HEK293 (cell line): ENCODE measurements around the gene DOCK8.

ENCODE experiments used
- CTCF ChIA-PET: fragments of 350-600 bp; formaldehyde crosslinking; extraction: SDS; loops from one replicate; lab custom pipeline; 2021; ENCODE audit warnings: antibody characterized with exemption; lab: Yijun Ruan, JAX
- POLR2A ChIA-PET: fragments of 300-600 bp; formaldehyde crosslinking; extraction: SDS; loops from one replicate; lab custom pipeline; 2020; ENCODE audit warnings: antibody characterized with exemption, inconsistent platforms; lab: Yijun Ruan, JAX
- H3K27ac ChIP-seq: fragments of 200-500 bp; sonication (Bioruptor generic); 2 replicates; pipeline ENCODE4 v1.5.1; 2014; ENCODE audit warnings: low read depth, low read length, control low read depth, inconsistent platforms; ENCODE audit errors: extremely low read depth
- H3K36me3 ChIP-seq, 2 experiments: fragments of 200-500 bp in 1 of 2; sonication (Bioruptor generic) in 1 of 2; 1 replicate in 1 of 2; 2 replicates in 1 of 2; pipeline ENCODE4 v1.5.1; 2014 to 2017; ENCODE audit warnings: inconsistent platforms in 2 of 2, low read length in 2 of 2; ENCODE audit not compliant: control insufficient read depth in 2 of 2, insufficient read depth in 1 of 2
- H3K4me1 ChIP-seq: fragments of 200-500 bp; sonication (Bioruptor generic); 2 replicates; pipeline ENCODE4 v1.5.1; 2014; ENCODE audit warnings: mild to moderate bottlenecking, low read length, inconsistent platforms; ENCODE audit not compliant: control insufficient read depth, insufficient read depth
- H3K4me3 ChIP-seq: 2 replicates; pipeline ENCODE4 v1.5.1; 2011; ENCODE audit warnings: low read depth, mild to moderate bottlenecking, control low read depth, low read length, moderate library complexity
- H3K9me3 ChIP-seq: fragments of 200-500 bp; sonication (Bioruptor generic); 2 replicates; pipeline ENCODE4 v1.5.1; 2014; ENCODE audit warnings: low read depth, low read length, inconsistent platforms; ENCODE audit not compliant: control insufficient read depth, insufficient read depth
- FEZF1 ChIP-seq: fragments of 450-650 bp; formaldehyde crosslinking; IDR thresholded peaks from 2 replicates; pipeline ENCODE4 v1.5.1; 2016; ENCODE audit warnings: missing biosample characterization, missing genetic modification characterization
- GFI1B ChIP-seq: fragments of 450-650 bp; formaldehyde crosslinking; IDR thresholded peaks from 2 replicates; pipeline ENCODE4 v1.5.1; 2016; ENCODE audit warnings: missing biosample characterization, missing genetic modification characterization
- GLIS1 ChIP-seq: fragments of 450-650 bp; formaldehyde crosslinking; IDR thresholded peaks from 2 replicates; pipeline ENCODE4 v1.5.1; 2016; ENCODE audit warnings: missing biosample characterization, missing genetic modification characterization
- KLF1 ChIP-seq: fragments of 450-650 bp; formaldehyde crosslinking; IDR thresholded peaks from 2 replicates; pipeline ENCODE4 v1.5.1; 2016; ENCODE audit warnings: missing biosample characterization, missing genetic modification characterization
- KLF8 ChIP-seq: fragments of 450-650 bp; formaldehyde crosslinking; IDR thresholded peaks from 2 replicates; pipeline ENCODE4 v1.5.1; 2016; ENCODE audit warnings: missing biosample characterization, missing genetic modification characterization
- ZFP3 ChIP-seq: fragments of 450-650 bp; formaldehyde crosslinking; IDR thresholded peaks from 2 replicates; pipeline ENCODE4 v1.5.1; 2016; ENCODE audit warnings: low read depth, missing biosample characterization, missing genetic modification characterization
- ZNF112 ChIP-seq: fragments of 450-650 bp; formaldehyde crosslinking; IDR thresholded peaks from 2 replicates; pipeline ENCODE4 v1.5.0; 2017; ENCODE audit warnings: missing biosample characterization, missing genetic modification characterization
- ZNF157 ChIP-seq: fragments of 450-650 bp; formaldehyde crosslinking; IDR thresholded peaks from 2 replicates; pipeline ENCODE4 v1.5.1; 2016; ENCODE audit warnings: missing biosample characterization, missing genetic modification characterization
- ZNF221 ChIP-seq: fragments of 450-650 bp; formaldehyde crosslinking; IDR thresholded peaks from 2 replicates; pipeline ENCODE4 v1.5.1; 2017; ENCODE audit warnings: missing biosample characterization, missing genetic modification characterization, borderline replicate concordance
- ZNF555 ChIP-seq: fragments of 450-650 bp; formaldehyde crosslinking; conservative IDR thresholded peaks from 2 replicates; pipeline ENCODE4 v1.5.1; 2017; ENCODE audit warnings: missing biosample characterization, mild to moderate bottlenecking, missing genetic modification characterization, inconsistent platforms
- ZNF600 ChIP-seq: fragments of 450-650 bp; formaldehyde crosslinking; IDR thresholded peaks from 2 replicates; pipeline ENCODE4 v1.5.1; 2016; ENCODE audit warnings: missing biosample characterization, missing genetic modification characterization
- ZNF621 ChIP-seq: fragments of 450-650 bp; formaldehyde crosslinking; IDR thresholded peaks from 2 replicates; pipeline ENCODE4 v1.5.1; 2017; ENCODE audit warnings: missing biosample characterization, missing genetic modification characterization
- ZNF670 ChIP-seq: fragments of 450-650 bp; formaldehyde crosslinking; IDR thresholded peaks from 2 replicates; pipeline ENCODE4 v1.5.1; 2016; ENCODE audit warnings: missing biosample characterization, missing genetic modification characterization, low read depth
- ZNF701 ChIP-seq: fragments of 450-650 bp; formaldehyde crosslinking; IDR thresholded peaks from 2 replicates; pipeline ENCODE4 v1.5.1; 2016; ENCODE audit warnings: missing biosample characterization, missing genetic modification characterization
- ZNF791 ChIP-seq: fragments of 450-650 bp; formaldehyde crosslinking; IDR thresholded peaks from 2 replicates; pipeline ENCODE4 v1.5.1; 2016; ENCODE audit warnings: missing biosample characterization, missing genetic modification characterization
- ZSCAN16 ChIP-seq: fragments of 450-650 bp; formaldehyde crosslinking; IDR thresholded peaks from 2 replicates; pipeline ENCODE4 v1.5.1; 2016; ENCODE audit warnings: missing biosample characterization, missing genetic modification characterization
- TF ChIP-seq, protein P1 (sequence below): fragments of 450-650 bp; formaldehyde crosslinking; IDR thresholded peaks from 2 replicates; pipeline ENCODE4 v1.5.1; 2017; ENCODE audit warnings: missing biosample characterization, missing genetic modification characterization
- TF ChIP-seq, protein P2 (sequence below): fragments of 450-650 bp; formaldehyde crosslinking; IDR thresholded peaks from 2 replicates; pipeline ENCODE4 v1.5.1; 2016; ENCODE audit warnings: missing biosample characterization, missing genetic modification characterization, borderline replicate concordance
- TF ChIP-seq, protein P3 (sequence below): fragments of 450-650 bp; formaldehyde crosslinking; IDR thresholded peaks from 2 replicates; pipeline ENCODE4 v1.5.1; 2016; ENCODE audit warnings: missing biosample characterization, missing genetic modification characterization

The DOCK8 gene

DNA sequence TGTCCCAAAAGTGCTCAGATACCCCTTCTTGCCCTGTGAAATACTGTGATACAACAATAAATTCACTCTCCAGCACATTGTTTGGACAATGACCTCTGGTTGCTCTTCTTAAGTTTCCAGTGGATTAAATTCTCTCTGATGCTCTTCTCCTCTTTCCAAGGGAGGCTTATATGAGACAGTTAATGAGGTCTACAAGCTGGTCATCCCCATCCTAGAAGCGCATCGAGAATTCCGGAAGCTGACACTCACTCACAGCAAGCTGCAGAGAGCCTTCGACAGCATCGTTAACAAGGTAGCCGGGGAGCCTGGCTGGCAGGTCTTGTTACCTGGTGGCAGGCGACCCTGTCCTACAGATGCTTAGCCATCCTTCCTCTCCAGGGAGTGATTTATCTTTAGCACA lies 226.5 kb downstream of the DOCK8 start (continued):
- TF ChIP-seq, protein P1, sequence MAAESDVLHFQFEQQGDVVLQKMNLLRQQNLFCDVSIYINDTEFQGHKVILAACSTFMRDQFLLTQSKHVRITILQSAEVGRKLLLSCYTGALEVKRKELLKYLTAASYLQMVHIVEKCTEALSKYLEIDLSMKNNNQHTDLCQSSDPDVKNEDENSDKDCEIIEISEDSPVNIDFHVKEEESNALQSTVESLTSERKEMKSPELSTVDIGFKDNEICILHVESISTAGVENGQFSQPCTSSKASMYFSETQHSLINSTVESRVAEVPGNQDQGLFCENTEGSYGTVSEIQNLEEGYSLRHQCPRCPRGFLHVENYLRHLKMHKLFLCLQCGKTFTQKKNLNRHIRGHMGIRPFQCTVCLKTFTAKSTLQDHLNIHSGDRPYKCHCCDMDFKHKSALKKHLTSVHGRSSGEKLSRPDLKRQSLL (tag by site-specific recombination) = no peak
- no peak for TF ChIP-seq ZFP3 (tag by site-specific recombination)
- no peak for TF ChIP-seq ZNF670 (tag by site-specific recombination)
- TF ChIP-seq, protein P2, sequence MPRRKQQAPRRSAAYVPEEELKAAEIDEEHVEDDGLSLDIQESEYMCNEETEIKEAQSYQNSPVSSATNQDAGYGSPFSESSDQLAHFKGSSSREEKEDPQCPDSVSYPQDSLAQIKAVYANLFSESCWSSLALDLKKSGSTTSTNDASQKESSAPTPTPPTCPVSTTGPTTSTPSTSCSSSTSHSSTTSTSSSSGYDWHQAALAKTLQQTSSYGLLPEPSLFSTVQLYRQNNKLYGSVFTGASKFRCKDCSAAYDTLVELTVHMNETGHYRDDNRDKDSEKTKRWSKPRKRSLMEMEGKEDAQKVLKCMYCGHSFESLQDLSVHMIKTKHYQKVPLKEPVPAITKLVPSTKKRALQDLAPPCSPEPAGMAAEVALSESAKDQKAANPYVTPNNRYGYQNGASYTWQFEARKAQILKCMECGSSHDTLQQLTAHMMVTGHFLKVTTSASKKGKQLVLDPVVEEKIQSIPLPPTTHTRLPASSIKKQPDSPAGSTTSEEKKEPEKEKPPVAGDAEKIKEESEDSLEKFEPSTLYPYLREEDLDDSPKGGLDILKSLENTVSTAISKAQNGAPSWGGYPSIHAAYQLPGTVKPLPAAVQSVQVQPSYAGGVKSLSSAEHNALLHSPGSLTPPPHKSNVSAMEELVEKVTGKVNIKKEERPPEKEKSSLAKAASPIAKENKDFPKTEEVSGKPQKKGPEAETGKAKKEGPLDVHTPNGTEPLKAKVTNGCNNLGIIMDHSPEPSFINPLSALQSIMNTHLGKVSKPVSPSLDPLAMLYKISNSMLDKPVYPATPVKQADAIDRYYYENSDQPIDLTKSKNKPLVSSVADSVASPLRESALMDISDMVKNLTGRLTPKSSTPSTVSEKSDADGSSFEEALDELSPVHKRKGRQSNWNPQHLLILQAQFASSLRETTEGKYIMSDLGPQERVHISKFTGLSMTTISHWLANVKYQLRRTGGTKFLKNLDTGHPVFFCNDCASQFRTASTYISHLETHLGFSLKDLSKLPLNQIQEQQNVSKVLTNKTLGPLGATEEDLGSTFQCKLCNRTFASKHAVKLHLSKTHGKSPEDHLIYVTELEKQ (tag by site-specific recombination) = no peak
- TF ChIP-seq ZNF157 = no peak
- no peak for TF ChIP-seq ZSCAN16
- no peak for TF ChIP-seq ZNF555 (tag by site-specific recombination)
- no peak for TF ChIP-seq GFI1B (tag by site-specific recombination)
- no peak for TF ChIP-seq ZNF621 (tag by site-specific recombination)
- TF ChIP-seq, all 188 proteins: peak for 0

DNA sequence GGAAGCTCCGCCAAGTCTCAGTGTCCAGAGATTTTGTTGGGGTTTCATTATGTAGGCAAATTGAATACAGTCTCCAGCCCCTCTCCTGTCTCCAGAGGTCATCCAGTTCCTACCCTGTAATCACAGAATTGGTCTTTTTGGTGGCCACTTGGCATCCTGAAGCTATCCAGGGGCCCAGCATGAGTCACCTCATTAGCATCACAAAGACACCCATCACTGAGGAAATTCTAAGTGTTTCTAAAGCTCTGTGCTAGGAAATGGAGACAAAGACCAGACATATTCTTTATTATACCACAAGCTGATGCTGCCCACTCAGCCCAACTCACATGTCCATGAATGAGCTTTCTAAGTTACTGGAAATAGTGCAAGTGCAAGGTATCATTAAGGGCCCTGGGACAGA lies 229.9 kb downstream of the DOCK8 start:
- CTCF ChIA-PET = interaction anchor here (1.0 kb wide), 2 partner anchors 9 to 1393 kb away, joined by 3 to 5 read pairs; no protein-coding TSS in a partner anchor
- H3K4me1 ChIP-seq = no peaks in the 10 kb centered on the region; the same call in 1 of the 2 replicates
- POLR2A ChIA-PET = interaction anchor here (0.7 kb wide), 1 partner anchor 26 kb away, joined by 3 read pairs; no protein-coding TSS in a partner anchor
- TF ChIP-seq ZNF600 (tag by site-specific recombination) (no peak), ZNF791 (no peak), ZNF701 (tag by site-specific recombination) (no peak), KLF1 (tag by site-specific recombination) (no peak), ZNF112 (tag by site-specific recombination) (no peak), ZSCAN16 (no peak), GLIS1 (tag by site-specific recombination) (peak; percentile 31; the same call in 1 of the 2 replicates), ZNF221 (no peak), FEZF1 (tag by site-specific recombination) (peak; percentile 55)
- no peak overlapping the region for H3K27ac ChIP-seq
- no peaks in the 10 kb centered on the region for H3K9me3 ChIP-seq
- H3K36me3 ChIP-seq = peaks cover 0 to 2% of the 10 kb centered on the region in 2 experiments; a peak in 1 of 3 replicates
- H3K4me3 ChIP-seq = no peak overlapping the region

DNA sequence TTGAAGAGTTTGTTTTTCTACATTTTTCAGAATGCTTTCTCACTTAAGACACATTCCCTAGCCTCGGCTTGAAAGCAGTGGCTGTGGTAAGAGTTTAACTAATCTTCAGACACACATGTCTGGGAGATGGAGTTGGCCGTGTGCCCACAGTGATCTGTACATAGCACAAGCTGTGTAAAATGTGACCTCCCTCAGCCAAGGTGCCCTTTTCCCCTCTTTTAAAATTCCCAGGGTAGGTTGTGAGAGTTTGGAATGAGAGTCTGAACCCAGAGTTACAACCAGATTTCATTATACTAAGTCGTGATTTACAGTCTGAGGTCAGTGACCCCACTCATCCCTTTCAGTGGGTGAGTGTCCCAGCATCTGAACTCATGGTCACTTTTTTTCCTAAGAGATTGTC lies 230.4 kb downstream of the DOCK8 start:
- Histone ChIP-seq H3K27ac (no peak overlapping the region), H3K36me3 (peaks cover 0 to 2% of the 10 kb centered on the region in 2 experiments; a peak in 1 of 3 replicates), H3K9me3 (no peaks in the 10 kb centered on the region), H3K4me3 (no peak overlapping the region), H3K4me1 (no peaks in the 10 kb centered on the region; the same call in 1 of the 2 replicates)
- POLR2A ChIA-PET = no interaction called here
- CTCF ChIA-PET = interaction anchor here (1.0 kb wide), 1 partner anchor 1393 kb away, joined by 3 read pairs; no protein-coding TSS in a partner anchor
- TF ChIP-seq, protein P3, sequence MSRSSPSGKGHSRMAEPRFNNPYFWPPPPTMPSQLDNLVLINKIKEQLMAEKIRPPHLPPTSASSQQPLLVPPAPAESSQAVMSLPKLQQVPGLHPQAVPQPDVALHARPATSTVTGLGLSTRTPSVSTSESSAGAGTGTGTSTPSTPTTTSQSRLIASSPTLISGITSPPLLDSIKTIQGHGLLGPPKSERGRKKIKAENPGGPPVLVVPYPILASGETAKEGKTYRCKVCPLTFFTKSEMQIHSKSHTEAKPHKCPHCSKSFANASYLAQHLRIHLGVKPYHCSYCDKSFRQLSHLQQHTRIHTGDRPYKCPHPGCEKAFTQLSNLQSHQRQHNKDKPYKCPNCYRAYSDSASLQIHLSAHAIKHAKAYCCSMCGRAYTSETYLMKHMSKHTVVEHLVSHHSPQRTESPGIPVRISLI (tag by site-specific recombination) = no peak
- no peak for TF ChIP-seq KLF8 (tag by site-specific recombination)
